ENCODE results near the gene NRGN. TPM values are rescaled to one million over a fixed set of nuclear protein-coding genes. Genes with fewer than 3 reads are reported as not detected.

Gene NRGN
- total and polyA plus RNA-seq, 10 of the 15 experiments (the other 5 are each of a cell fraction or from before 2014, with no cell fraction given), result 0.36 to 3.2 (median 1.1) TPM; not detected in 2

DNA sequence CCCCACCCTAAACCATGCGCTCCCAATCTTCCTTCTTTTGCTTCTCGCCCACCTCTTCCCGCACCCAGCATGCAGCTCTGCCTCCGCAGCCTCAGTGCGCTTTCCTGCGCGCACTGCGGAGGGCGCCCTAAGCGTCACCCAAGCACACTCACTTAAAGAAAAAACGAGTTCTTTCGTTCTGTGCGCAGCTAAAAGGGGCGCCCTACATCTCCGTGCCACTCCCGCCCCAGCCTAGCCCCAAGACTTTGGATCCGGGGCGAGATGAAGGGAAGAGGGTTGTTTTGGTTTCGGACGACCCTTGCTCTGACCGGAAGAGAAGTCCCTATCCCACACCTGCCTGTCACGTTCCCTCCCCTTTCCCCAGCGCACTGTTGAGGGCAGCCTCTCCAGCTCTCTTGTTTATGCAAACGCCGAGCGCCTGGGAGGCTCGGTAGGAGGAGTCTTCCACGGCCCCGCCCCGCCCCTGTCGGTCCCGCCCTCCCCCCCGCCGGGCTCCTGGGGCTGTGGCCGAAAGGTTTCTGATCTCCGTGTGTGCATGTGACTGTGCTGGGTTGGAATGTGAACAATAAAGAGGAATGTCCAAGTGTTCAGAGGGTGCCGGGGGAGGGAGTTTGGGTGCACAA, 7.0 kb downstream of the NRGN start (continued):
- TF ChIP-seq, protein P1, sequence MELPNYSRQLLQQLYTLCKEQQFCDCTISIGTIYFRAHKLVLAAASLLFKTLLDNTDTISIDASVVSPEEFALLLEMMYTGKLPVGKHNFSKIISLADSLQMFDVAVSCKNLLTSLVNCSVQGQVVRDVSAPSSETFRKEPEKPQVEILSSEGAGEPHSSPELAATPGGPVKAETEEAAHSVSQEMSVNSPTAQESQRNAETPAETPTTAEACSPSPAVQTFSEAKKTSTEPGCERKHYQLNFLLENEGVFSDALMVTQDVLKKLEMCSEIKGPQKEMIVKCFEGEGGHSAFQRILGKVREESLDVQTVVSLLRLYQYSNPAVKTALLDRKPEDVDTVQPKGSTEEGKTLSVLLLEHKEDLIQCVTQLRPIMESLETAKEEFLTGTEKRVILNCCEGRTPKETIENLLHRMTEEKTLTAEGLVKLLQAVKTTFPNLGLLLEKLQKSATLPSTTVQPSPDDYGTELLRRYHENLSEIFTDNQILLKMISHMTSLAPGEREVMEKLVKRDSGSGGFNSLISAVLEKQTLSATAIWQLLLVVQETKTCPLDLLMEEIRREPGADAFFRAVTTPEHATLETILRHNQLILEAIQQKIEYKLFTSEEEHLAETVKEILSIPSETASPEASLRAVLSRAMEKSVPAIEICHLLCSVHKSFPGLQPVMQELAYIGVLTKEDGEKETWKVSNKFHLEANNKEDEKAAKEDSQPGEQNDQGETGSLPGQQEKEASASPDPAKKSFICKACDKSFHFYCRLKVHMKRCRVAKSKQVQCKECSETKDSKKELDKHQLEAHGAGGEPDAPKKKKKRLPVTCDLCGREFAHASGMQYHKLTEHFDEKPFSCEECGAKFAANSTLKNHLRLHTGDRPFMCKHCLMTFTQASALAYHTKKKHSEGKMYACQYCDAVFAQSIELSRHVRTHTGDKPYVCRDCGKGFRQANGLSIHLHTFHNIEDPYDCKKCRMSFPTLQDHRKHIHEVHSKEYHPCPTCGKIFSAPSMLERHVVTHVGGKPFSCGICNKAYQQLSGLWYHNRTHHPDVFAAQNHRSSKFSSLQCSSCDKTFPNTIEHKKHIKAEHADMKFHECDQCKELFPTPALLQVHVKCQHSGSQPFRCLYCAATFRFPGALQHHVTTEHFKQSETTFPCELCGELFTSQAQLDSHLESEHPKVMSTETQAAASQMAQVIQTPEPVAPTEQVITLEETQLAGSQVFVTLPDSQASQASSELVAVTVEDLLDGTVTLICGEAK (IDR thresholded peaks at IDR 0.05; ENCODE audit: borderline replicate concordance), result no peak
- TF ChIP-seq CREM (IDR thresholded peaks at IDR 0.05; ENCODE audit: low read depth) (peak; percentile 46; the same call in 1 of the 2 replicates), MTA2 (IDR thresholded peaks at IDR 0.05; ENCODE audit: low read depth) (0 out of 2 replicates have a peak, but pooled peaks have one; percentile 28), RCOR1 (conservative IDR thresholded peaks at IDR 0.05; ENCODE audit: low read depth, low read length) (no peak), POLR2A (IDR thresholded peaks at IDR 0.05; ENCODE audit: low read depth, low read length) (peak; percentile 70), IRF4 (IDR thresholded peaks at IDR 0.05; ENCODE audit: low read depth, low read length) (no peak), ZNF207 (IDR thresholded peaks at IDR 0.05; ENCODE audit: borderline replicate concordance) (no peak), NR2C2 (IDR thresholded peaks at IDR 0.05; ENCODE audit: borderline replicate concordance, control insufficient read depth, insufficient read length, low read depth) (no peak), PML (IDR thresholded peaks at IDR 0.05; ENCODE audit: low read length) (no peak), CHD2 (IDR thresholded peaks at IDR 0.05; ENCODE audit: borderline replicate concordance, low read depth, low read length) (peak; percentile 46; the same call in 1 of the 2 replicates), TAF1 (IDR thresholded peaks at IDR 0.05; ENCODE audit: borderline replicate concordance, low read depth, low read length) (no peak), NFXL1 (IDR thresholded peaks at IDR 0.05; ENCODE audit: borderline replicate concordance) (no peak), GATAD2B (conservative IDR thresholded peaks at IDR 0.05; ENCODE audit: low read depth) (0 out of 2 replicates have a peak, but pooled peaks have one; percentile 33), CHD4 (IDR thresholded peaks at IDR 0.05) (no peak), CBFB (IDR thresholded peaks at IDR 0.05; ENCODE audit: low read depth) (no peak)
- TF ChIP-seq, protein P2, sequence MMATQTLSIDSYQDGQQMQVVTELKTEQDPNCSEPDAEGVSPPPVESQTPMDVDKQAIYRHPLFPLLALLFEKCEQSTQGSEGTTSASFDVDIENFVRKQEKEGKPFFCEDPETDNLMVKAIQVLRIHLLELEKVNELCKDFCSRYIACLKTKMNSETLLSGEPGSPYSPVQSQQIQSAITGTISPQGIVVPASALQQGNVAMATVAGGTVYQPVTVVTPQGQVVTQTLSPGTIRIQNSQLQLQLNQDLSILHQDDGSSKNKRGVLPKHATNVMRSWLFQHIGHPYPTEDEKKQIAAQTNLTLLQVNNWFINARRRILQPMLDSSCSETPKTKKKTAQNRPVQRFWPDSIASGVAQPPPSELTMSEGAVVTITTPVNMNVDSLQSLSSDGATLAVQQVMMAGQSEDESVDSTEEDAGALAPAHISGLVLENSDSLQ (IDR thresholded peaks at IDR 0.05), result peak; percentile 58
- TF ChIP-seq, protein P3, sequence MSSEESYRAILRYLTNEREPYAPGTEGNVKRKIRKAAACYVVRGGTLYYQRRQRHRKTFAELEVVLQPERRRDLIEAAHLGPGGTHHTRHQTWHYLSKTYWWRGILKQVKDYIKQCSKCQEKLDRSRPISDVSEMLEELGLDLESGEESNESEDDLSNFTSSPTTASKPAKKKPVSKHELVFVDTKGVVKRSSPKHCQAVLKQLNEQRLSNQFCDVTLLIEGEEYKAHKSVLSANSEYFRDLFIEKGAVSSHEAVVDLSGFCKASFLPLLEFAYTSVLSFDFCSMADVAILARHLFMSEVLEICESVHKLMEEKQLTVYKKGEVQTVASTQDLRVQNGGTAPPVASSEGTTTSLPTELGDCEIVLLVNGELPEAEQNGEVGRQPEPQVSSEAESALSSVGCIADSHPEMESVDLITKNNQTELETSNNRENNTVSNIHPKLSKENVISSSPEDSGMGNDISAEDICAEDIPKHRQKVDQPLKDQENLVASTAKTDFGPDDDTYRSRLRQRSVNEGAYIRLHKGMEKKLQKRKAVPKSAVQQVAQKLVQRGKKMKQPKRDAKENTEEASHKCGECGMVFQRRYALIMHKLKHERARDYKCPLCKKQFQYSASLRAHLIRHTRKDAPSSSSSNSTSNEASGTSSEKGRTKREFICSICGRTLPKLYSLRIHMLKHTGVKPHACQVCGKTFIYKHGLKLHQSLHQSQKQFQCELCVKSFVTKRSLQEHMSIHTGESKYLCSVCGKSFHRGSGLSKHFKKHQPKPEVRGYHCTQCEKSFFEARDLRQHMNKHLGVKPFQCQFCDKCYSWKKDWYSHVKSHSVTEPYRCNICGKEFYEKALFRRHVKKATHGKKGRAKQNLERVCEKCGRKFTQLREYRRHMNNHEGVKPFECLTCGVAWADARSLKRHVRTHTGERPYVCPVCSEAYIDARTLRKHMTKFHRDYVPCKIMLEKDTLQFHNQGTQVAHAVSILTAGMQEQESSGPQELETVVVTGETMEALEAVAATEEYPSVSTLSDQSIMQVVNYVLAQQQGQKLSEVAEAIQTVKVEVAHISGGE (CRISPR knock-in tag; IDR thresholded peaks at IDR 0.05), result no peak
- TF ChIP-seq, protein P4, sequence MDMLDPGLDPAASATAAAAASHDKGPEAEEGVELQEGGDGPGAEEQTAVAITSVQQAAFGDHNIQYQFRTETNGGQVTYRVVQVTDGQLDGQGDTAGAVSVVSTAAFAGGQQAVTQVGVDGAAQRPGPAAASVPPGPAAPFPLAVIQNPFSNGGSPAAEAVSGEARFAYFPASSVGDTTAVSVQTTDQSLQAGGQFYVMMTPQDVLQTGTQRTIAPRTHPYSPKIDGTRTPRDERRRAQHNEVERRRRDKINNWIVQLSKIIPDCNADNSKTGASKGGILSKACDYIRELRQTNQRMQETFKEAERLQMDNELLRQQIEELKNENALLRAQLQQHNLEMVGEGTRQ (IDR thresholded peaks at IDR 0.05; ENCODE audit: borderline replicate concordance, low read depth, low read length), result no peak
- TF ChIP-seq, protein P5, sequence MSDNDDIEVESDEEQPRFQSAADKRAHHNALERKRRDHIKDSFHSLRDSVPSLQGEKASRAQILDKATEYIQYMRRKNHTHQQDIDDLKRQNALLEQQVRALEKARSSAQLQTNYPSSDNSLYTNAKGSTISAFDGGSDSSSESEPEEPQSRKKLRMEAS (IDR thresholded peaks at IDR 0.05; ENCODE audit: low read depth, low read length), result peak; percentile 17; the same call in 1 of the 2 replicates

Measured in GM12878 (cell line).